Measurements from ENCODE around the gene WDR89. TPM values are rescaled to one million over a fixed set of nuclear protein-coding genes. Genes with fewer than 3 reads are reported as not detected.

WDR89 gene
- polyA plus RNA-seq, 1 experiment = 9.4 TPM

Small RNA genes lying within 50 kb of the gene (small RNA-seq; reads per million reads assigned to genes)
- gene RF00012 (ENCODE audit: insufficient read length, low read depth) (not detected), gene RF00019 (ENCODE audit: insufficient read length, low read depth) (not detected), gene RNU6-1162P (ENCODE audit: insufficient read length, low read depth) (not detected), gene RNU6-597P (ENCODE audit: insufficient read length, low read depth) (not detected)

Other genes with a start within 250 kb of the WDR89 start
- 18.2 and 20.3 TPM in 2 replicates for gene PPP2R5E, start 98.5 kb downstream of the WDR89 start, polyA plus RNA-seq (2011; rRNA removed)
- gene SGPP1, start 86.2 kb upstream of the WDR89 start, polyA plus RNA-seq (2011; rRNA removed) = 10.0 and 14.5 TPM in 2 replicates
- 6.1 and 7.1 TPM in 2 replicates for gene SYNE2, start 211.1 kb upstream of the WDR89 start, polyA plus RNA-seq (2011; rRNA removed)

Measured in AG04450 (cell line).